NCI-H2227 treated with DMSO at 0.1 percent for 48 hours (cell line): ENCODE measurements around the gene MND1.

Experiments used
- DNase-seq: peaks from one replicate; lab custom pipeline; 2025; lab: John Stamatoyannopoulos, UW

MND1 gene, protein sequence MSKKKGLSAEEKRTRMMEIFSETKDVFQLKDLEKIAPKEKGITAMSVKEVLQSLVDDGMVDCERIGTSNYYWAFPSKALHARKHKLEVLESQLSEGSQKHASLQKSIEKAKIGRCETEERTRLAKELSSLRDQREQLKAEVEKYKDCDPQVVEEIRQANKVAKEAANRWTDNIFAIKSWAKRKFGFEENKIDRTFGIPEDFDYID

DNA sequence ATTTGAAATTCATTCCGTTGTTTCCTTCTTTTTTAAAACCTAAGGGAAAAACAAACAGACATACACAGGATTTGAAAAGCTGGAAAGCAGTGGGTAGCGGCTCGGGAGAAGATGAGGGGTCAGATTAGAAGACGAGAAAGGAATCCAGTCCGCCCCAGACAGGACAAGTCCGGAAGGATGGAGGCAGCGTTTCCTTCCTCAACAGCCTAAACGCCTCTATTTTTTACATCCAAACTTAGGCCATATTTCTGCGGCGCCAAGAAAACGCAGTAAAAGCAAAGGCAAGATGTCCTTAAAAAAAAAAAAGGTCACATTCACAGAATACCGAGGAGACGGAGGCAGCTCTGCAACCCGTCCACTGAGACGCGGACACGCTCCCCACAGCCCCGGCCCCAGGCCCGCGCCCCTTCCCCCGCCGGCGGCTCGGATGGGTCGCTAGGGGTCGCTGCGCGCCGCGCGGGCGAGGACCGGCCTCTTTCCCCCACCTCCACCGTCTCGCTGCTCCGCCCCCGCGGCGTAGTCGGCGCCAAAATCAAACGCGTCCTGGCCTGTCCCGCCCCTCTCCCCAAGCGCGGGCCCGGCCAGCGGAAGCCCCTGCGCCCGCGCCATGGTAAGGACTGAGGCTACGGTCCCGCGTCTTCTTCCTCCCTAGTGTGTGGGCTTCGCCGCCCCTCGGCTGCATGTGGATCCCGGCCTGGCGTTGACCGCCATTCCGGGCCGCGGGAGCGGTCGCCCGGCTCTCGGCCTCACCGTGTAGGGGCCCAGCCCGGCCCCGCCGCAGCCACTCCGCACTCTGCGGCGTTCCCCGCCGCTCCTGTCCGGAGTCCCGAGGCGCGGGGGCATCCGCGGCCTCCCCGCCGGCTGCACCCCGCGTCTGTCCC lies at the start of gene MND1:
Gene MND1 (plus strand): TSS at position 558 of the 881 bp plus-strand sequence. CDS start 50 bp downstream, at position 608.
- peak; percentile 75 for DNase-seq

DNA sequence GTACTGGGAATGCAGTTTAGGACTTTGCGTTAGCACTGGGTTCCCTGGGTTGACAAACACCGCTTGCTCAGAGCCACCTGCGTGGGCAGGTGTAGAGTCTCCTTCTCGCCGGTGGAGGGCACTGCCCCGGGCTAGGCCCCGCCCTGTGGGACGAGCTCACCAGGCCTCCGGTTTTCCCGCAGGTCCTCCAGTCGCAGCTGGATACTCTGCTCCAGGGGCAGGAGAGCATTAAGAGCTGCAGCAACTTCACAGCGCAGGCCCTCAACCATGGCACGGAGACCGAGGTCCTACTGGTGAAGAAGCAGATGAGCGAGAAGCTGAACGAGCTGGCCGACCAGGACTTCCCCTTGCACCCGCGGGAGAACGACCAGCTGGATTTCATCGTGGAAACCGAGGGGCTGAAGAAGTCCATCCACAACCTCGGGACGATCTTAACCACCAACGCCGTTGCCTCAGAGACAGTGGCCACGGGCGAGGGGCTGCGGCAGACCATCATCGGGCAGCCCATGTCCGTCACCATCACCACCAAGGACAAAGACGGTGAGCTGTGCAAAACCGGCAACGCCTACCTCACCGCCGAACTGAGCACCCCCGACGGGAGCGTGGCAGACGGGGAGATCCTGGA lies 49.2 kb upstream of the MND1 start:
- DNase-seq = no peak

DNA sequence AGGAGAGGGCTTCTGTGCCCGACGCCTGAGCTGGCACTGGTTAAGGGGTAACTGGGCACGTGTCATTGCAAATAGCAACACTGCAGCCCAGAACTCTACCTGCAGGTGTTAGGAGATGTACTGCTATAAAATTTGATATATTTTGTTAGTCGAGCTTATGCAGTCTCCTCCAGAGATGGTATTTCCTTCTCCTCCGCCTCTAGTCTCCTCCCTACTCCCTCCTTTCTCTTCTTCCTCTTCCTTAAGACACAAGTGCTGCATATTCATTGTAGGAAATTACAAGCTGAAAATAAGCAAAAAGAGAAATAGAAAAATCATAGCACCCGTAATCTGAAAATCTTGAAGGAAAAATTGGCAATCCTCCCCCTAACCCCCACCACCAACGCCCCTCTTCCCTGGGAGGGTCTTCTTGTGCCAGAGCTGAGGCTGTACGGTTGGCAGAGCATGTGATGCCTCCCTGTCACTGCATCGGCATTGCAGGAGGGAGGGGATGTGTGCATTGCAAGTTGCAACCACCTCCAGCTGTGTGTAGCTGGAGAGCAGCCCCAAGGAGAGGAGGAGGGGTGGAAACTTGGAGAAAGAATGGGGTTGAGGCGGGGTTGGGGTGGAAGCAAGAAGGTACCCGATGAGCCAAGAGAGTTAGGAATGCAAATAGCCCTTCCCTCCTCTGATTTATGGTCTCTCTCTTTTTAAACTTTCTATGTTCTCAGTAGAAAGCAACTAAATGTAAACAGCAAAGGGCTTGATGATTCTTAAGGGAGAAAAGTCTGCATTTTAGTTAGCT lies 48.3 kb upstream of the MND1 start:
- DNase-seq = no peak

DNA sequence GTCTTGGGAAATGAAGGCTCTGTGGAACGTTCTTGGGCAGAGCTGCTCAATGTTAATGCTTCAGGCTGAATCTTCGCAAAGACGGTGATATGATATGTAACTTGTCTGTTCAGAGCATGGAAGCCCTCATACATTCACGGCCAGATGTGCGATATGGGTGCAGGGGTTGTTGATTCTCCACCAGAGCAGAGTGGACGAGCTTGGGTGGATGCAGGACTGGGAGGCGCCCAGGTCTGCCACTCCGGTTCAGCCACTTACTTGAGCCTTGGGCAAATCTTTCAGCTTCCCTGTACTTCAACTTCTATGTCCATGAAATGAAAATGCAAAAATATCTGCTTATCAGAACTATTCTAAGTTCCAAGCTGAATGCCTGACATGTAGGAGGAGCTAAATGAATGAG lies 47.4 kb upstream of the MND1 start:
- DNase-seq = no peak

DNA sequence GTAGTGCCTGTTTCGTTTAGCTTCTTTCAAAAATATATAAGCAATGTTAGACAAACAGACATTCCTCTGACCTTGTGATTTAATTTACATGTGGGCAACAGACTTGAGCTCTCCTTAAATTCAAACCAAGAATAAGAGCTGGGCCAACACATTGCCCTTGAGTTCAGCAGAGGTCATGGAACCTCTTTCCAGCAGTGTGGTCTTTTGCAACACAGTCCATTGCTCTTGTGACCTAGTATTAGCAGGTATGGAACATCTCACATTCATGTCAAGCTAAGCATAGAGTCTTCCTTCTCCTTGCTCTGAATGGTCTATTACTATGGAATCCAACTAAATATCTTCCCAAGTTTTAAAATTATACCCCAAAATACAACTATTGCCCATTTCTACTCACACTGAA lies 33.7 kb upstream of the MND1 start:
- no peak for DNase-seq

DNA sequence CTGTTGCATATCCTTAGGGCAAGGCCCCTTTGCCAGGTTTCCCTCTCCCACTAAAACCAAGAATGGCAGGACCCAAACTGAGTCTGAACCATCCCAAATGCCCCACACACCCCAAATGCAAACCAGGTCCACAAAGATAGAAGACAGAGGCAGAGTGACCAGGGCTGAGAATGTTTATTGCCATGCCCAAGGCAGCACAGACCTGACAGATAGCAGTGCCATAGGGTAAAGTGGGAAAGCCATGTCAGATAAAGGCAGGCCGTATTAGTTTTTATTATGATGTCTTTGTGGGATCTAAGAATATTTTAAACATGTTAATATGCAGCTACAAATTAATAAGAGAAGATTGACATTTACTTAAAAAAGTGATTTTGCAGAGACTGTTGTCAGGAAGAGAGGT lies 29.6 kb upstream of the MND1 start:
- no peak for DNase-seq

DNA sequence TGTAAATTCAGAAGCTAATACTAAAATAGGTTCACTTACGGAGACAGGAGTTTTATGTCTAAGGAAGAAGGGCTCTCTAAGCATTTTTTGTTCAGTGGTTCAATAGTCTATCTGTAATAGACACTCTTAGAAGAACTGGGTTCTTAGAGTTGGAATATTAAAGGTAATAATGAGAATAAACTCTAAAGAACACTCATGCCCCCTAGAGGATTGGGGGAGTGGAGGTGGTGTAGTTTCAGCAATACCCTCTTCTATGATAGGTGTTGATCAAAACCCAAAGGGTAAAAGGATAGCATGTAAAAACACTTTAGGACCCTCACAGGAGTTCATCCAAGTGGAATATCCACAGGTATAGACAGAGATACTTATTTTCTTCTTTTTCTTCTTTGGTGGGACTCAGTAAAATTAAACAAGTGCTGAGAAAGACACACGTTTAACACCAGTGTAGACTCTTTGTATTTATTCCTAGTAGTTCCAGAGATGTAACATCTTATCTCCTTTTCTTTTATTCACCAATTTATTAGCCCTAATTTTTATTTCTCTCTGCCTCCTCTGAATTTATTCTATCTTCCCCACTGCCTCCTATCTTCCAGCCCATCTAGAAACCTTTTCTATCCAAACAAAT lies 25.7 kb upstream of the MND1 start:
- peak; percentile 39 for DNase-seq

DNA sequence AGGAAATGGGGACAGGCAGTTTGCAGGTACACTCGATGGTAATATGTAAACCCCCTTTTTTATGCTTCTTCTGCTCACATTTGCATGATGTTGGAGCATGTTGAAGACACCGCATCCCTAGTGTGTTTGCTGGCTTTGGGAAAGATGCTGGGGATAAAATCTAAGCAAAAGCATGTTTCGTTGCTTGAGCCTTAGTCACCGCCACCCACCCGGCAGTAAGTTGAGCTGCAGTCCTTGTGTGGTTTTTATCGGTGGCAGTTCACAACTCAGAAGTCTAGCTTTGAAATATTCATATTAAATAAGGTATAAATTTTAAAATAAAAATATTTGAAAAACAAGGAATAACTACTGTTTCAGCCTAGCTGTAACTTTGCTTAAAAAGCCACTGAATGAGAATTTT lies 21.7 kb upstream of the MND1 start:
- no peak for DNase-seq

DNA sequence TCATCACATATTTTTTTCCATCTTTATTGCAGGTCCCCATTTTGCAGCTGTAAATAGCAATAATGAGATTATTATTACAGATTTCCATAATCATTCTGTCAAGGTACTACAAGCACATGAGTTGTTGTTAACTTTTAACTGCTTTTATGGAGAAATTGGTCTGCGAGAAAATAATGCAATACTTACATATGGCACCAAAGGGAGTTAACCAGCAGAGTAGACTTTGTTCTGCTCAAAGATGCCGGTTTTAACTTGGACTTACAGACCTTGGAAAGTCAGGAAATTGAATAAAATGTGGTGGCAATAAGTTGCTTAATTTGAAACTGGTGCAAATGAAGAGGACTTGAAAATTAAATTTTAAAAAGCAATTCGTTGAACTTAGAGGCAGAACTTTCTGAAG lies 20.4 kb upstream of the MND1 start:
- DNase-seq = no peak

DNA sequence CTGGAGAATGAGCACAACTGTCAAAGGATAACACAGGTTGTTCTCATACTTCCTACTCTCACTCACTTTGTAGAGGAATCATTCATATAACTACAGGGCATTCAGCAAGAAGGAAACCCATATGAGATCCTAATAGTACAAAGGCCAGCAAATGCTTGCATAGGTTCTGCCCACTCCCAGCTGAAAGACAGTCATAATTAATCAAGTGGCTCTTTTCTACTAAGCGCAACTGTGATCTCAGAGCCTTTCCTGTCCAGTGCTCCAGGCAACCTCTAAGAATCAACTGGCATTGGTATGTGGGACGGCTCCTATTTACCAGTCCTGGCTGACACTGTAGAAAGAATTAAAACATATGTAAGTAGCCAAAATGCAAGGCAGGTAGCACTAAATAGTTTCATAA lies 18.9 kb upstream of the MND1 start:
- no peak for DNase-seq

DNA sequence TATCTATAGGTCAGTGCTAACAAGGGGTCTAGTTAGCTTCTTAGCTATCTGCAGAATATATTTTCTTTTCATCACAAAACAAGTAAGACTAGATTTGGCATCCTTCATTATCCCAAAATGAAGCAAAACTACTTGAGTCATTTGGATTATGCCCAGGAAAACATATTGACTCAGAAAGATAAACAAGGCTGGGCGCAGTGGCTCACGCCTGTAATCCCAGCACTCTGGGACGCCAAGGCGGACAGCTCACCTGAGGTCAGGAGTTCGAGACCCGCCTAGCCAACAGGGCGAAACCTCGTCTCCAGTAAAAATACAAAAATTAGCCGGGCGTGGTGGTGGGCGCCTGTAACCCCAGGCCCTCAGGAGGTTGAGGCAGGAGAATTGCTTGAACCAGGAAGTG lies 18.0 kb upstream of the MND1 start:
- DNase-seq = no peak

DNA sequence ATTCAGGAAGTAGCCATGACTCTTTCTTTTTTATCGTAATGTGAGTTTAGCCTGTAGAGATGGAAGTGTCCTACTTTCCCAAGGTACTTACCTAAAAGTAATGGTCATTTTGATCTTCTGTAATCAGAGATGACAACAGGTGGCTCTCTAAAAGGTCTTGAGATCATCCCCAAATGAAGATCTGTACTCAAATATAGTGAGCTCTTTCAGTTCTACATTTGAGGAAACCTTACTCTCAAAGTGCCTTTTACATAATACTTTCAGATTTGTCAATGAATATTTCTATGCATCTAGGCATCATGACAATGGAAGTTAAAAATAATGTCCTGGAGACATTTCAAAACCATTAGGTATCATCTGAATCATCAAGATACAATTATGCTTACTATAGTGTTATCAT lies 17.2 kb upstream of the MND1 start:
- no peak for DNase-seq

DNA sequence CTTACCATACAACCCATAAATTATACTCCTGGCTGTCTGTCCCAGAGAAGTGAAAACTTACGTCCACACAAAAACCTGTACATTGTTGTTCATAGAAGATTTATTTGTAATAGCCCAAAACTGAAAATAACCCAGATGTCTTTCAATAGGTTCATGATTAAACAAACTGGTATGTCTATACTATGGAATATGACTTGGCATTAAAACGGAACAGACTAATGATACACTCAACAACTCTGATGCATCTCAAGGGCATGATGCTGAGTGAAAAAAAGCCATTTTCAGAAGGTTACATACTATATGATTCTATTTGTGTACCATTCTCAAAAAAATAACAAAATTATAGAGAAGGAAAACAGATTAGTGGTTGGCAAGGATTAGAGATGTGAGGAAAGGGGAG lies 11.6 kb upstream of the MND1 start:
- DNase-seq = no peak

DNA sequence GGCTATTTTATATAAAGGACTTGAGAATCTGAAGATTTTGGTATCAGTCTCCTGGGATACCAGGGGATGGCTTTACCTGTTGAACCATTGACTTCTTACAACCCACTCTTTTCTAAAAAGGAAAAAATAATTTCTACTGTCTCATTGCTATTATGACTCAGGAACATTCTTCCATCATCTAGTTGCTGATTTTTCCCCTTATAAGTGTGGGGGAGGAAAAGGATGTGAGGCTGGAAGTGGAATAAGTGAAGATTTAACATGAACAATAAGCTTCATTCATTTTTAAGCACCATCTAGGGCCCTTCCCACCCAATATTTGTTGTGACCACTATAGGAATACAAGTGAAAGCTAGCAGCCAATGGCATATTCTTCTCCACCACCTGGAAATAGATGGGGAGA lies 10.6 kb upstream of the MND1 start:
- DNase-seq = no peak

DNA sequence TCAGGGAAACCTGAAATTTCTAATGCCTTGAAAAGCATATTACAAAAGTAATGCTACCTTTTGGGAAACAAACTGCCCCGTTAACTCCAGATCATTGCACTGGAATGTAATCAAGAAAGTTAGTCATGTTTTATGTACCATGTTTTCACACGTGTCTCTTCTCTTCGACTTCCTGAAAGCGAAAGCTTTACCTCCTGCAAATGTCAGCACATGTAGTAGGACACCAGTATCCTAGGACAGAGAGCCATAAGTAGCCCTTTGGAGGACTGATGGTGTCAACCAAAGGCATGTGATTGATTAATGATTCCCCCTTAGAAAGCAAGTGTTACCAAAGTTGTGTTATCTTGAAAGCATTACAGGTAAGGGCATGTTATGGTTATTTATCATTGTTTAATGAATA lies 8.8 kb upstream of the MND1 start:
- DNase-seq = no peak

DNA sequence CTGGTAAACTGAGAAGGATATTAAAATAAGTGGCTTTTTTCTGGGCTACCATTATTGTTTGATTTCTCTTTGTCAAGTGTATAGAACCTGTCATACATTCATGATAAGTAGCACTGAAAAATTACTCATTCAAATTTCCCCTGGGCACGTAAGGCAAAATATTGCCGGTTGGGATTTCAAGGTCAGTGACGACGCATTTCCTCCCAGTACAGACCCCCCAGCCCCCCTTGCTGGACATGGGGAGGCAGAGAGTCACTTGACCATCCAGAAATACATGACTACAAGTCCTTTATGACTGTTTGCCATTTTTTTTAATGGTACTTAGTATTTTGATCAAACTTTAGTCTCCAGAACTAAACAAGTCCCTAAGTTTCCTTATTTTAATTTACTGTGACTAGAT lies 6.8 kb upstream of the MND1 start:
- no peak for DNase-seq

DNA sequence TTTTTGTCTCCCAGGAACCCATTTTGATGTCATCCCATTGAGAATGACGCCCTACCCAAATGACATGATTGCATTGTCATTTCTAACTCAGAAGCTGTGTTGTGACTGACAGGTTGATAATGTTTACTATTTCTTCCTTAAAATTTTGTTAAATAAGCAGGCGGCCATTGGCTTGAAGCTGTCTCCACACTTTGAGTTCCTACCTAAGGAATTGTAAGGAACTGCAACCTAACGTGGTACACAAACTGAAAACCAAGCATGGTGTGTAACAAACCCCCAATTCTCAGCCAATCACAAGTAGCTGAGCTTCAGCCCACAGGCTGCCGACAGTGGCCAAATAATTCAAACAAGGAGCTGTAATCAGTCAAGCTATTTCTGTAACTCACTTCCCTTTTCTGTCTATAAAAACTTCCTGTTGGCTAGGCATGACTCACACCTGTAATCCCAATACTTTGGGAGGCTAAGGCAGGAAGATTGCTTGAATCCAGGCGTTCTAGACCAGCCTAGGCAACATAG lies 2.9 kb upstream of the MND1 start:
- DNase-seq = no peak

DNA sequence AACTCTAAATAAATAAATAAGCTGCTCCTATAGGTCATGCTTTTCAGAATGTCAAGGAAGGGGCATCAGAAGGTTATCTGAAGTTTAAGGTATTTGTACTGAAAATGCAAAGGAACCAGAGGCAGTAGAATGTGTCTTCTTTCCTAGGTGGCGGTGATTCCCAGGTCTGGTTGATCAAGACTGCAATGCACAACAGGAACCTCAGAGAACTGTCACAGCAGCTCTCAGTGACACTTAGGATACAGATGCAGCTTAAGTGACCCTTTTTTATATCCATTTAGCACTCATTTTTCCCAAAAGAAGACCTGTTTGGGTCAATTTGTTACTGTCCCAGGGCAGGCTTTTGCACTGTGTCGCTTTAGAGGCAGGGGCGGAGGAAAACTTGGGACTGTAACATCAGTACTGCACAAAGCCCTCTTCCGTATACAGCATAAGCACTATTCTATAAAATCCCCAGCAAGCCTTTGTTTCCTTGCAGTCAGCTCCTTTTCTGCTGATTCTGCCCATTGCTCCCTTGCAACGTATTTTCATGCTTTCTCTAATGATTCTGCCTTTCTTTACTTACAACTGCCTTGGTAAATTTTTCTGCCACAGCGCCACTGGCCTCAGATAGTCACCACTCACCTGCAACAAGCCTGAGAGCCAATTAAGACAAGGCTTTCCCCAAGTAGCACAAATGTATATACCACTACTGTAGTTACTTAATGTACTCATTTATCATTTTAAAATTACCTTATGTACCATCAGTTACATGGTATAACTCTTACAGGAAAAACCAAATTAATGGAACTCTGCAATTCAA lies 1.5 kb upstream of the MND1 start:
- no peak for DNase-seq

DNA sequence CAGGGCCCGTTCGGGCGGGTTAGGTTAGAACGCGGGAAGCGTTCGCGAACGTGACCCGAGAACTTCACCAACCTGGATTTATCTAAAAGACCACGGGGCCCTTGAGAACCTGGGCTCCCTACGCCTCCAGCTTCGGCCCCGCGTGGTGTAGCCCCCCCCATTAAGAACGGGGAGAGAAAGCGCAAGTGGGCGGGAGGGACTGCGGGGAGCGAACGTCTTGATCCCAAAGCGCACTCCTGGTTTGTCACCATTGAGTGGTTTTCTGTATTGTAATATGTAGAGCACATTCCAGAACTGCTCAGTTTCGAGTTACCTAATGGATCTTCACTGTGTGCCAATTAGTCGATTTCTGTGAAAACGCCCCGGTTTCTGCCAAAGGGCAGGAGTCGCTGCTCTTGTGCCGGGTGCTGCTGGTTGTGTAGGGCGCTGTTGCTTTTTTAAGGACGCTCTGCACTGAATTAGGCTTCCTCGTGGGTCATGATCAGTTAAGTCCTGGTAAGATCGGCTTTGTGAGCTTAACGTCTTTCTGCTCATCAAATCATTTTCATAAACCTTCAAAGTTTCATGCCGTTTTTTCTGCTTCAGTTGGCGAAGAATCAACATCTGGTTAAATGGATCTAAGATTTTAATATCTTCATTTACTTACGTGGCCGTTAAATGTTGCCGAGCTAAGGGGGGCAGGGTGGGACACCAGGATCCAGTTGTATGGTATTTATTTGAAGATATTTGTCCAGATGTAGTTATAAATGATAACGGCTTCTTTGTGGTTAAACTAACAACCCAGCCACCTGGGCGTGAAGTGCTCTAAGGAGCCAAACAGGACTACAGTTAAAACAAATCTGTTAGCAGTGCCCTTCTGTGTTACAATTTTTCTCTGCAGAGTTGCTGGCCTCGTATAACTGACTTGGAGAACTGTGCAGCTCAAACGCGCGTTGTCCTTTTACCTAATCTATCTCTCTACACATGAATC lies 809 bp downstream of the MND1 start:
- peak; percentile 62 for DNase-seq

DNA sequence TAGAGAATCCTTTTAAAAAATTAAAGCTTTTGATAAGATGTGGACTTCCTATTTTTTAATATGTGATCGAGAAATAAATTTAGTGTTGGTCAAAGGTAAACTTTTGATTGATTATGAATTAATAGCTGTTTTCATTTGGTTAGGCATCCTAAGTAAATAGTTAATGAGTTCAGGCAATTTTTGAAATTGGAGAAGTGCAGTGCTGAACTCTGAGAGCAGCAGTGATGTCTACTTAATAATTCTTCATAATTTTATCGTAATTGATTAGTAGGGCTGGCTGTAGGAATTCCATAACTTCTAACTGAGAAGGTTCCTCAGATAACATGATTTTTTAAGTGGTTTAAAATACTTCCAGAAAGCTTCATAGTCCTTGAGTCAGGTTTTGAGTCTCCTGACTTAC lies 1.5 kb downstream of the MND1 start:
- DNase-seq = no peak
